A673 (cell line): ENCODE results near the gene PJA1. TPM values are rescaled to one million over a fixed set of nuclear protein-coding genes. Genes with fewer than 3 reads are reported as not detected.

ENCODE experiments used
- BruUV-seq: library from RNA; stranded (reverse); fragments of 400-500 nt; replicated peaks from 2 replicates; lab custom pipeline; 2021; lab: Mats Ljungman, UMichigan
- CTCF ChIA-PET: fragments of 300-600 bp; sonication (Branson Sonifier 250); formaldehyde crosslinking; loops from one replicate; lab custom pipeline; 2022; ENCODE audit warnings: antibody characterized with exemption; lab: Charles Lee
- POLR2A ChIA-PET: fragments of 300-600 bp; sonication (Branson Sonifier 250); formaldehyde crosslinking; loops from one replicate; lab custom pipeline; 2022; ENCODE audit warnings: antibody characterized with exemption; ENCODE audit not compliant: low non-redundant PET; lab: Charles Lee
- DNase-seq: peaks from one replicate; pipeline ENCODE4 v3.0.0-alpha.2; 2015; ENCODE audit warnings: low spot score
- H3K27ac ChIP-seq: fragments of 200-600 bp; sonication (generic); 2 replicates; pipeline ENCODE4 v1.5.1; 2016; ENCODE audit warnings: mixed run types, low read depth, mild to moderate bottlenecking, mixed read lengths, antibody characterized with exemption, low read length; ENCODE audit not compliant: poor library complexity, severe bottlenecking
- H3K27me3 ChIP-seq: fragments of 200-600 bp; sonication (generic); replicated peaks from 2 replicates; pipeline ENCODE4 v1.6.1; 2017; ENCODE audit warnings: mixed run types, low read depth, mild to moderate bottlenecking, mixed read lengths, antibody characterized with exemption, low read length; ENCODE audit not compliant: insufficient read depth, poor library complexity
- H3K36me3 ChIP-seq: fragments of 200-600 bp; sonication (generic); 2 replicates; pipeline ENCODE4 v1.6.1; 2016; ENCODE audit warnings: mixed run types, mild to moderate bottlenecking, mixed read lengths, antibody characterized with exemption, low read length; ENCODE audit not compliant: insufficient read depth, poor library complexity, severe bottlenecking
- H3K4me1 ChIP-seq: fragments of 200-600 bp; sonication (generic); 2 replicates; pipeline ENCODE4 v1.6.1; 2017; ENCODE audit warnings: mixed run types, mild to moderate bottlenecking, mixed read lengths, antibody characterized with exemption, low read length; ENCODE audit not compliant: insufficient read depth, poor library complexity, severe bottlenecking
- H3K4me3 ChIP-seq: fragments of 200-600 bp; sonication (generic); 2 replicates; pipeline ENCODE4 v1.5.1; 2016; ENCODE audit warnings: low read depth, mixed run types, mild to moderate bottlenecking, mixed read lengths, low read length; ENCODE audit not compliant: poor library complexity, severe bottlenecking
- H3K9me3 ChIP-seq: fragments of 200-600 bp; sonication (generic); 2 replicates; pipeline ENCODE4 v1.6.1; 2016; ENCODE audit warnings: mixed run types, low read depth, mild to moderate bottlenecking, mixed read lengths, antibody characterized with exemption, low read length; ENCODE audit not compliant: poor library complexity, severe bottlenecking
- EZH2 ChIP-seq: fragments of 200-600 bp; sonication (generic); IDR thresholded peaks from 2 replicates; pipeline ENCODE4 v1.6.1; 2017; ENCODE audit warnings: borderline replicate concordance, low read depth, mild to moderate bottlenecking, mixed read lengths, antibody characterized with exemption, low read length; ENCODE audit not compliant: poor library complexity, severe bottlenecking
- intact Hi-C: fragments of 100-400 bp; cut with micrococcal nuclease; formaldehyde crosslinking; loops from one replicate; pipeline ENCODE4 v1.10.0; 2022; ENCODE audit not compliant: unreplicated experiment
- total RNA-seq: library from RNA; stranded (reverse); gene quantifications from 2 replicates; pipeline ENCODE4 v1.2.3, GENCODE V29; 2021
- TF ChIP-seq, protein P1 (sequence below): fragments of 300-800, 200-600 bp; sonication (generic); conservative IDR thresholded peaks from 2 replicates; pipeline ENCODE4 v1.5.1; 2017; ENCODE audit warnings: low read depth, mild to moderate bottlenecking, antibody characterized with exemption, low read length, moderate library complexity, mixed read lengths

The PJA1 gene
- total RNA-seq, 1 experiment from 2014 or later = 36.0 TPM

- Histone ChIP-seq H3K9me3 (no peaks in the 10 kb centered on the region), H3K27ac (no peak overlapping the region), H3K4me3 (no peak overlapping the region), H3K4me1 (no peaks in the 10 kb centered on the region), H3K27me3 (no peaks in the 10 kb centered on the region), H3K36me3 (no peaks in the 10 kb centered on the region)
- intact Hi-C loops = loop anchor here (5.0 kb wide), 1 partner anchor 249 kb away; no protein-coding TSS in a partner anchor
- no peak for TF ChIP-seq EZH2
- TF ChIP-seq, protein P1, sequence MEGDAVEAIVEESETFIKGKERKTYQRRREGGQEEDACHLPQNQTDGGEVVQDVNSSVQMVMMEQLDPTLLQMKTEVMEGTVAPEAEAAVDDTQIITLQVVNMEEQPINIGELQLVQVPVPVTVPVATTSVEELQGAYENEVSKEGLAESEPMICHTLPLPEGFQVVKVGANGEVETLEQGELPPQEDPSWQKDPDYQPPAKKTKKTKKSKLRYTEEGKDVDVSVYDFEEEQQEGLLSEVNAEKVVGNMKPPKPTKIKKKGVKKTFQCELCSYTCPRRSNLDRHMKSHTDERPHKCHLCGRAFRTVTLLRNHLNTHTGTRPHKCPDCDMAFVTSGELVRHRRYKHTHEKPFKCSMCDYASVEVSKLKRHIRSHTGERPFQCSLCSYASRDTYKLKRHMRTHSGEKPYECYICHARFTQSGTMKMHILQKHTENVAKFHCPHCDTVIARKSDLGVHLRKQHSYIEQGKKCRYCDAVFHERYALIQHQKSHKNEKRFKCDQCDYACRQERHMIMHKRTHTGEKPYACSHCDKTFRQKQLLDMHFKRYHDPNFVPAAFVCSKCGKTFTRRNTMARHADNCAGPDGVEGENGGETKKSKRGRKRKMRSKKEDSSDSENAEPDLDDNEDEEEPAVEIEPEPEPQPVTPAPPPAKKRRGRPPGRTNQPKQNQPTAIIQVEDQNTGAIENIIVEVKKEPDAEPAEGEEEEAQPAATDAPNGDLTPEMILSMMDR = no peak
- ChIA-PET POLR2A (no interaction called here), CTCF (no interaction called here)
- BruUV-seq = no TSS peak
- no peak for DNase-seq
Measured at GRCh38 chrX:69138512-69138911, 26.7 kb downstream of the PJA1 start.

DNA sequence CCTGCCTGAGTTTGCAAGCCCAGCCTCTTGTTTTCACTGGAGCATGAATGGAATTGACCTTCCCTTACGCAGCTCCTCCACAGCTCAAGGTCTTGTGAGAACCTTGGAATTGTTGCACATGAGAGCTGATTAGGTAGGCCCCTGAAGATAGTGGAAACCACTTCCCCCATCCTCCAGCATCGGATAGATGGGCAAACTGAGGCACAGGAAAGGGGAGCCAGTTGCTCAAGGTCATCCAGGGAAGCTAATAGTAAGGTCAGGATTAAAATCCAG, 27.2 kb downstream of the PJA1 start:
- TF ChIP-seq EZH2 = no peak
- TF ChIP-seq, protein P1 = no peak
- H3K4me1 ChIP-seq = no peaks in the 10 kb centered on the region
- no peaks in the 10 kb centered on the region for H3K9me3 ChIP-seq
- H3K27me3 ChIP-seq = no peaks in the 10 kb centered on the region
- no peak overlapping the region for H3K4me3 ChIP-seq
- DNase-seq = no peak
- intact Hi-C loops = loop anchor here (5.0 kb wide), 1 partner anchor 249 kb away; no protein-coding TSS in a partner anchor
- ChIA-PET CTCF (no interaction called here), POLR2A (no interaction called here)
- H3K27ac ChIP-seq = no peak overlapping the region
- no peaks in the 10 kb centered on the region for H3K36me3 ChIP-seq
- no TSS peak for BruUV-seq

- Histone ChIP-seq H3K4me3 (no peak overlapping the region), H3K27me3 (no peaks in the 10 kb centered on the region), H3K27ac (no peak overlapping the region), H3K9me3 (no peaks in the 10 kb centered on the region), H3K4me1 (no peaks in the 10 kb centered on the region), H3K36me3 (no peaks in the 10 kb centered on the region)
- POLR2A ChIA-PET = no interaction called here
- BruUV-seq = no TSS peak
- CTCF ChIA-PET = interaction anchor here (0.7 kb wide), 1 partner anchor 28 kb away, joined by 4 read pairs; the partner anchor contains the start of gene PJA1
- intact Hi-C loops = loop anchor here (5.0 kb wide), 1 partner anchor 250 kb away; no protein-coding TSS in a partner anchor
- DNase-seq = no peak
- no peak for TF ChIP-seq EZH2
- TF ChIP-seq, protein P1 = no peak
Measured at GRCh38 chrX:69137371-69138117, 27.7 kb downstream of the PJA1 start.
